GM18909 (cell line): ENCODE measurements around the gene ZNHIT1.
"Not testable (repeated sequence)": the region's sequence is repeated elsewhere in the genome, so short reads cannot be mapped to it uniquely, and the experiment has no call there.

ENCODE experiments used
- ATAC-seq: cut with Tn5 transposase; IDR thresholded peaks from one replicate; pipeline ENCODE4 v1.9.1; 2021; ENCODE audit warnings: mild to moderate bottlenecking; ENCODE audit not compliant: unreplicated experiment, poor library complexity

Gene ZNHIT1

GRCh38 chr7:101239191-101239950, 21.4 kb downstream of the ZNHIT1 start:
- no peak for ATAC-seq

- no peak for ATAC-seq
These were observed 21.9 kb downstream of the ZNHIT1 start for GRCh38 chr7:101239951-101240220.

- no peak for ATAC-seq
These were observed 22.5 kb downstream of the ZNHIT1 start for GRCh38 chr7:101240226-101241014.

GRCh38 chr7:101241015-101241363, 23.0 kb downstream of the ZNHIT1 start:
- ATAC-seq: no peak

GRCh38 chr7:101241443-101242349, 23.7 kb downstream of the ZNHIT1 start:
- ATAC-seq: no peak

GRCh38 chr7:101243646-101244374, 25.8 kb downstream of the ZNHIT1 start:
- ATAC-seq: no peak

- ATAC-seq: peak; percentile 91
These were observed 26.6 kb downstream of the ZNHIT1 start, which contains the start of gene FIS1 for GRCh38 chr7:101244375-101245146. Gene FIS1, minus strand, starts transcription at chr7:101245081. Its CDS starts 77 bp downstream, at chr7:101245004.

GRCh38 chr7:101245147-101245668, 27.2 kb downstream of the ZNHIT1 start:
- ATAC-seq: no peak

GRCh38 chr7:101248276-101248675, 30.3 kb downstream of the ZNHIT1 start:
- ATAC-seq: no peak

- ATAC-seq: no peak
These were observed 32.4 kb downstream of the ZNHIT1 start for GRCh38 chr7:101250324-101250723.

GRCh38 chr7:101251871-101252659, 34.1 kb downstream of the ZNHIT1 start:
- ATAC-seq: peak; percentile 99

GRCh38 chr7:101253199-101253598, 35.2 kb downstream of the ZNHIT1 start:
- ATAC-seq: not testable (repeated sequence)

GRCh38 chr7:101255796-101256195, 37.8 kb downstream of the ZNHIT1 start:
- ATAC-seq: no peak

GRCh38 chr7:101258243-101258731, 40.3 kb downstream of the ZNHIT1 start:
- ATAC-seq: no peak

GRCh38 chr7:101264102-101264706, 46.2 kb downstream of the ZNHIT1 start:
- not testable (repeated sequence) for ATAC-seq

- no peak for ATAC-seq
These were observed 47.9 kb downstream of the ZNHIT1 start for GRCh38 chr7:101265622-101266516.

GRCh38 chr7:101269664-101270063, 51.7 kb downstream of the ZNHIT1 start:
- ATAC-seq: no peak
